Colonic mucosa (tissue), 4 donors: Measurements from ENCODE around the gene POLD1. TPM values are rescaled to one million over a fixed set of nuclear protein-coding genes. Genes with fewer than 3 reads are reported as not detected.

Experiments
- DNase-seq: peaks from one replicate; pipeline ENCODE4 v3.0.0-alpha.2; 2020
- H3K27ac ChIP-seq: fragments of 200-600 bp; one replicate; pipeline ENCODE4 v1.8.0; 2021
- H3K27me3 ChIP-seq: fragments of 200-600 bp; one replicate; pipeline ENCODE4 v1.8.0; 2021
- H3K36me3 ChIP-seq: fragments of 200-600 bp; one replicate; pipeline ENCODE4 v1.8.0; 2021
- H3K4me1 ChIP-seq: fragments of 200-600 bp; one replicate; pipeline ENCODE4 v1.8.0; 2021; ENCODE audit warnings: mild to moderate bottlenecking
- H3K4me3 ChIP-seq: fragments of 200-600 bp; one replicate; pipeline ENCODE4 v1.8.0; 2021
- H3K9ac ChIP-seq, 2 donors: one replicate each; pipeline ENCODE4 v1.7.0; 2013; ENCODE audit warnings: control low read depth in 2 of 2, low read depth in 2 of 2, low read length in 2 of 2
- H3K9me3 ChIP-seq: fragments of 200-600 bp; one replicate; pipeline ENCODE4 v1.8.0; 2021
- CTCF ChIP-seq: fragments of 200-600 bp; IDR thresholded peaks from one replicate; pipeline ENCODE4 v1.8.0; 2022; ENCODE audit warnings: antibody characterized with exemption, mild to moderate bottlenecking
- intact Hi-C: fragments of 100-400 bp; cut with DNase I; formaldehyde crosslinking; loops from one replicate; pipeline ENCODE4 v1.14.1; 2022
- total RNA-seq, 2 donors: library from RNA; stranded (reverse); fragmentation: NEBNext Ultra II Directional in 1 of 2; extraction: Animal tissue kit (Norgen Biotek cat#: 25700) in 1 of 2; gene quantifications; one replicate each; pipeline ENCODE4 v1.2.1, GENCODE V29; 2021
- donor health status: healthy.
- donor health status: DM: no; HTN: no; CAD: no.
- donor health status: DM: no; HTN: no; CAD: no.

POLD1 gene
- total RNA-seq, 2 donors from 2014 or later = 26.2 to 76.3 TPM

- Histone ChIP-seq H3K27ac (no peak overlapping the region), H3K27me3 (no peaks in the 10 kb centered on the region), H3K4me3 (no peak overlapping the region), H3K9ac (no peak overlapping the region), H3K36me3 (no peaks in the 10 kb centered on the region), H3K9me3 (no peaks in the 10 kb centered on the region), H3K4me1 (no peaks in the 10 kb centered on the region)
- no peak for TF ChIP-seq CTCF
- peak; percentile 72 for DNase-seq
- intact Hi-C loops = no loop called here
Measured at GRCh38 chr19:50465986-50466705, 82.0 kb downstream of the POLD1 start.

GRCh38 chr19:50466706-50467039 lies 82.5 kb downstream of the POLD1 start:
- intact Hi-C loops = no loop called here
- H3K27ac ChIP-seq = no peak overlapping the region

GRCh38 chr19:50467566-50467965 lies 83.4 kb downstream of the POLD1 start:
- no peaks in the 10 kb centered on the region for H3K9me3 ChIP-seq
- intact Hi-C loops = no loop called here
- H3K4me3 ChIP-seq = no peak overlapping the region
- no peak for DNase-seq
- H3K27ac ChIP-seq = no peak overlapping the region
- H3K36me3 ChIP-seq = no peaks in the 10 kb centered on the region
- no peak overlapping the region for H3K9ac ChIP-seq
- no peaks in the 10 kb centered on the region for H3K27me3 ChIP-seq
- no peaks in the 10 kb centered on the region for H3K4me1 ChIP-seq
- TF ChIP-seq CTCF = no peak

More at GRCh38 chr19:50466706-50467039, 82.5 kb downstream of the POLD1 start:
- TF ChIP-seq CTCF = no peak
- Histone ChIP-seq H3K4me1 (no peaks in the 10 kb centered on the region), H3K4me3 (no peak overlapping the region), H3K9ac (no peak overlapping the region), H3K27me3 (no peaks in the 10 kb centered on the region), H3K9me3 (no peaks in the 10 kb centered on the region), H3K36me3 (no peaks in the 10 kb centered on the region)
- no peak for DNase-seq

Other genes with a start within 250 kb of the POLD1 start
- under 1 TPM in 1 of 2 donors, not detected in 1; 0.49 TPM for gene IZUMO2, start 221.1 kb upstream of the POLD1 start, total RNA-seq
- gene MYH14, start 180.7 kb upstream of the POLD1 start, total RNA-seq = 100 to 1,000 TPM; 506 to 509 TPM
- 1 to 10 TPM in 1 of 2 donors, under 1 TPM in 1; 0.61 to 1.0 TPM for gene KCNC3, start 55.0 kb upstream of the POLD1 start, total RNA-seq
- 1 to 10 TPM; 1.9 to 6.1 TPM for gene NAPSA, start 18.7 kb upstream of the POLD1 start, total RNA-seq
- 10 to 100 TPM; 57.9 to 60.0 TPM for gene NR1H2, start 7.9 kb upstream of the POLD1 start, total RNA-seq
- gene SPIB, start 34.6 kb downstream of the POLD1 start, total RNA-seq = 10 to 100 TPM; 32.5 to 46.0 TPM
- not detected for gene MYBPC2, start 48.5 kb downstream of the POLD1 start, total RNA-seq
- gene EMC10, start 92.2 kb downstream of the POLD1 start, total RNA-seq = 100 to 1,000 TPM; 112 to 163 TPM
- gene GARIN5A, start 92.5 kb downstream of the POLD1 start, total RNA-seq = 1 to 10 TPM; 2.1 to 4.4 TPM
- gene JOSD2, start 126.8 kb downstream of the POLD1 start, total RNA-seq = 10 to 100 TPM; 27.0 to 45.0 TPM
- gene ASPDH, start 129.6 kb downstream of the POLD1 start, total RNA-seq = not detected
- 1 to 10 TPM; 1.1 TPM for gene LRRC4B, start 184.1 kb downstream of the POLD1 start, total RNA-seq